ENCODE data around the gene IER2.

GRCh38 chr19:13187419-13187818, 37.2 kb downstream of the IER2 start:
- TF ChIP-seq POLR2A (IDR thresholded peaks at IDR 0.05; ENCODE audit: control extremely low read depth in 1 of 2, low read depth in 2 of 2, low read length in 2 of 2), result no peak
- no peak for TF ChIP-seq POLR2AphosphoS5 (IDR thresholded peaks at IDR 0.05; ENCODE audit: low read depth, low read length)
- TF ChIP-seq RFX5 (IDR thresholded peaks at IDR 0.05; ENCODE audit: borderline replicate concordance, low read depth, low read length), result no peak
- no peak for TF ChIP-seq EZH2 (IDR thresholded peaks at IDR 0.05; ENCODE audit: low read depth, low read length, severe bottlenecking)
- no peak for TF ChIP-seq SIN3A (conservative IDR thresholded peaks at IDR 0.05 in 1 of 2, IDR thresholded peaks at IDR 0.05 in 1 of 2; ENCODE audit: low read depth in 1 of 2, low read length in 2 of 2)
- TF ChIP-seq RXRA (IDR thresholded peaks at IDR 0.05; ENCODE audit: insufficient read depth, low read depth, low read length), result no peak
- no peak for TF ChIP-seq EGR1 (IDR thresholded peaks at IDR 0.05; ENCODE audit: borderline replicate concordance, low read depth, low read length)
- TF ChIP-seq PHF8 (conservative IDR thresholded peaks at IDR 0.05; ENCODE audit: low read depth, low read length), result no peak
- TF ChIP-seq ZNF274 (IDR thresholded peaks at IDR 0.05; ENCODE audit: borderline replicate concordance, extremely low read depth, low read length), result no peak

Data from H1 (cell line).